Upper lobe of right lung (tissue), 1 donor: Measurements from ENCODE around the gene EHMT2. TPM values are rescaled to one million over a fixed set of nuclear protein-coding genes. Genes with fewer than 3 reads are reported as not detected.
"Not testable (repeated sequence)": the region's sequence is repeated elsewhere in the genome, so short reads cannot be mapped to it uniquely, and the experiment has no call there.

ENCODE experiments used
- ATAC-seq: fragments of 200-7000 bp; cut with Tn5 transposase; one replicate; pipeline ENCODE4 v1.9.1; 2020; ENCODE audit warnings: mild to moderate bottlenecking, moderate library complexity
- DNase-seq: peaks from one replicate; pipeline ENCODE4 v3.0.0-alpha.2; 2020
- H3K27ac ChIP-seq: fragments of 200-600 bp; one replicate; pipeline ENCODE4 v1.8.0; 2022
- H3K27me3 ChIP-seq: fragments of 200-600 bp; one replicate; pipeline ENCODE4 v1.8.0; 2022; ENCODE audit warnings: mild to moderate bottlenecking
- H3K36me3 ChIP-seq: fragments of 200-600 bp; one replicate; pipeline ENCODE4 v1.8.0; 2022
- H3K4me1 ChIP-seq: fragments of 200-600 bp; one replicate; pipeline ENCODE4 v1.8.0; 2022
- H3K4me3 ChIP-seq: fragments of 200-600 bp; one replicate; pipeline ENCODE4 v1.8.0; 2022; ENCODE audit warnings: mild to moderate bottlenecking
- H3K9me3 ChIP-seq: fragments of 200-600 bp; one replicate; pipeline ENCODE4 v1.8.0; 2022
- CTCF ChIP-seq: fragments of 200-600 bp; IDR thresholded peaks from one replicate; pipeline ENCODE4 v1.8.0; 2022; ENCODE audit warnings: antibody characterized with exemption
- intact Hi-C: fragments of 100-400 bp; cut with DNase I; formaldehyde crosslinking; loops from one replicate; pipeline ENCODE4 v1.11.0; 2022
- total RNA-seq: library from RNA; stranded (reverse); fragmentation: NEBNext Ultra II Directional; extraction: Animal tissue kit (Norgen Biotek cat#: 25700); gene quantifications from one replicate; pipeline ENCODE4 v1.2.1, GENCODE V29; 2021
- donor health status: DM: no; HTN: yes; CAD: no; lungs with severe emphysema.

The EHMT2 gene
- total RNA-seq, 1 donor from 2014 or later = 36.0 TPM

DNA sequence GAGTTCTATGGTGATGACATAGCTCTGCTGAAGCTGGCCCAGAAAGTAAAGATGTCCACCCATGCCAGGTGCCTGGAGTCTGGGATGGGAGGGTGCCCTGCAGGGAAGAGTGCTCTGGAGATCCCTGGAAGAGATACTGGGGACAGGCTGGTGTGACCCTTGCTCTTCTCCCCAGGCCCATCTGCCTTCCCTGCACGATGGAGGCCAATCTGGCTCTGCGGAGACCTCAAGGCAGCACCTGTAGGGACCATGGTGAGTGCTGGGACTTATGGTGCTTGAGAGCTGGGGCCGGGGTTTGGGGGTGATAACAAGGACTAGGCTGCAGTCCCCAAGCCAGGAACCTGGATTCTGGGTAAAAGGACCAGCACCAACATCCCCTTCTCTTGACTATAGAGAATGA is 46.2 kb upstream of the EHMT2 start:
- H3K9me3 ChIP-seq = no peaks in the 10 kb centered on the region
- intact Hi-C loops = no loop called here

DNA sequence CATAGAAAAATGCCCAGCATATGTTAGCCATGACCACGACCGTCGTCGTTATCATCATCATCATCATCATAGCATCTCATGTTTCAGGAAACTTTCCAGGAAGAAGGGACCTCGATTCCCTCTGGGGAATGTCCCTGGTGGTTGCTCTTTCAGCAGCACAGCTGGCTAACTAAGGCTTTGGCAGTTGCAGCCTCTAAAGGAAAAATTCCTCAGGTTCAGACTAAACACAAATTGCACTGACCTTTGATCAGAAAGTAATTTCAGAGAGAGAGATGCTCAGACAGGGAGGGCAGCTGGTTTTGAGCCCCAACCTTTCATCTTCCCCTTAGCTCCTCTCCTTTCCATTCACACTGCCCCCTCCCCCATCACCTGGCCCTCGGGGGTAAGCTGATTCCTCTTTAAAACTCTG is 42.8 kb upstream of the EHMT2 start:
- no peak overlapping the region for H3K4me3 ChIP-seq
- H3K36me3 ChIP-seq = peaks cover 19% of the 10 kb centered on the region
- H3K4me1 ChIP-seq = peaks cover 5% of the 10 kb centered on the region
- DNase-seq (no peak), ATAC-seq (no peak)
- H3K27me3 ChIP-seq = no peaks in the 10 kb centered on the region
- H3K27ac ChIP-seq = no peak overlapping the region
- H3K9me3 ChIP-seq = no peaks in the 10 kb centered on the region
- no peak for TF ChIP-seq CTCF
- intact Hi-C loops = no loop called here

More for the DNA sequence above, 46.2 kb upstream of the EHMT2 start:
- no peaks in the 10 kb centered on the region for H3K27me3 ChIP-seq
- no peak overlapping the region for H3K4me3 ChIP-seq
- peaks cover 19% of the 10 kb centered on the region for H3K36me3 ChIP-seq
- ATAC-seq = no peak
- no peak for DNase-seq
- H3K4me1 ChIP-seq = peaks cover 14% of the 10 kb centered on the region
- no peak for TF ChIP-seq CTCF
- no peak overlapping the region for H3K27ac ChIP-seq

- H3K4me1 ChIP-seq = no peaks in the 10 kb centered on the region
- no peak for TF ChIP-seq CTCF
- no peak for DNase-seq
- peaks cover 12% of the 10 kb centered on the region for H3K36me3 ChIP-seq
- H3K27me3 ChIP-seq = no peaks in the 10 kb centered on the region
- no peak for ATAC-seq
- H3K9me3 ChIP-seq = no peaks in the 10 kb centered on the region
- no peak overlapping the region for H3K4me3 ChIP-seq
- intact Hi-C loops = no loop called here
- H3K27ac ChIP-seq = no peak overlapping the region
Measured at GRCh38 chr6:31935823-31936222, 38.3 kb upstream of the EHMT2 start.

DNA sequence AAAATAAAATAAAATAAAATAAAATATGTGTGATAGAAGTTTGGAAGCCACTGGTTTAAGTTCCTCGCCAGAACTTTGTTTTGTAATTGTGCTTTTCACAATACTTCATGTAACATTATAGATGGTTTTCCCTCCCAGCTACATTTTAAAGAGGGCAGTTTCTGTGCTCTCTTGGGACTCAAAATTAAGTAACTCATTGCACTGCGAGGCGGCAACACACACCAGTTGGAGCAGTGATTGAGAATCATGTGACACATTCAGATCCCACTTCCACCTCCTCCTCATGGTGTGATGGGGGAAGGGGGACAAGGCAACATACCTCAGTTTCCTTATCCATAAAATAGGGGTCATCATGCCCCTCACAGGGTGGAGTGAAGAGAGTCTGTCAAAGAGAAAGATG is 37.5 kb upstream of the EHMT2 start:
- no peak for ATAC-seq
- intact Hi-C loops = no loop called here
- no peak for TF ChIP-seq CTCF
- peaks cover 5% of the 10 kb centered on the region for H3K36me3 ChIP-seq
- H3K9me3 ChIP-seq = no peaks in the 10 kb centered on the region
- no peak overlapping the region for H3K4me3 ChIP-seq
- no peaks in the 10 kb centered on the region for H3K4me1 ChIP-seq
- DNase-seq = no peak
- H3K27ac ChIP-seq = no peak overlapping the region
- no peaks in the 10 kb centered on the region for H3K27me3 ChIP-seq

GRCh38 chr6:31933537-31933936 is 36.0 kb upstream of the EHMT2 start:
- Histone ChIP-seq H3K36me3 (no peaks in the 10 kb centered on the region), H3K4me3 (no peak overlapping the region), H3K27me3 (no peaks in the 10 kb centered on the region), H3K4me1 (peaks cover 7% of the 10 kb centered on the region), H3K27ac (no peak overlapping the region), H3K9me3 (no peaks in the 10 kb centered on the region)
- ATAC-seq (peak; percentile 28), DNase-seq (no peak)
- intact Hi-C loops = no loop called here
- TF ChIP-seq CTCF = no peak

GRCh38 chr6:31932137-31932536 is 34.6 kb upstream of the EHMT2 start:
- ATAC-seq, H3K36me3 ChIP-seq, H3K27me3 ChIP-seq, H3K4me3 ChIP-seq, intact Hi-C loops, H3K9me3 ChIP-seq, H3K27ac ChIP-seq, DNase-seq, H3K4me1 ChIP-seq: not testable (repeated sequence)
